Neural crest cell (in vitro differentiated cells): ENCODE data around the gene SAPCD2. TPM values are rescaled to one million over a fixed set of nuclear protein-coding genes. Genes with fewer than 3 reads are reported as not detected.

ENCODE experiments used
- DNase-seq: peaks from one replicate; pipeline ENCODE4 v3.0.0; 2021; ENCODE audit warnings: low read depth, mixed read lengths, low spot score
- H3K27ac Mint-ChIP-seq: one replicate; pipeline ENCODE4 v1.8.0; 2021; ENCODE audit warnings: mild to moderate bottlenecking, mixed read lengths; ENCODE audit not compliant: unreplicated experiment
- H3K27me3 Mint-ChIP-seq: 2 replicates; pipeline ENCODE4 v1.8.0; 2021; ENCODE audit warnings: low read depth, mild to moderate bottlenecking, mixed read lengths
- H3K36me3 Mint-ChIP-seq: 2 replicates; pipeline ENCODE4 v1.8.0; 2021; ENCODE audit warnings: low read depth, mild to moderate bottlenecking, mixed read lengths
- H3K4me1 Mint-ChIP-seq: 2 replicates; pipeline ENCODE4 v1.8.0; 2021; ENCODE audit warnings: mixed read lengths
- H3K4me3 Mint-ChIP-seq: one replicate; pipeline ENCODE4 v1.8.0; 2021; ENCODE audit warnings: mild to moderate bottlenecking, mixed read lengths
- H3K9me3 Mint-ChIP-seq: 2 replicates; pipeline ENCODE4 v1.8.0; 2021; ENCODE audit warnings: mixed read lengths
- CTCF ChIP-seq: fragments of 200-600 bp; sonication (generic); conservative IDR thresholded peaks from 2 replicates; pipeline ENCODE4 v1.5.0; 2021; ENCODE audit warnings: antibody characterized with exemption, mild to moderate bottlenecking
- total RNA-seq: library from RNA; stranded (reverse); gene quantifications from 2 replicates; pipeline ENCODE4 v1.2.1, GENCODE V29; 2021

SAPCD2 gene
- total RNA-seq, 1 donor from 2014 or later: 31.1 TPM

- peaks cover 5% of the 10 kb centered on the region for H3K4me1 Mint-ChIP-seq
- H3K4me3 Mint-ChIP-seq: no peak overlapping the region
- no peaks in the 10 kb centered on the region for H3K36me3 Mint-ChIP-seq
- H3K27ac Mint-ChIP-seq: no peak overlapping the region
- H3K27me3 Mint-ChIP-seq: no peaks in the 10 kb centered on the region
- H3K9me3 Mint-ChIP-seq: no peaks in the 10 kb centered on the region
- TF ChIP-seq CTCF: no peak
- no peak for DNase-seq
These were observed 50.3 kb downstream of the SAPCD2 start for GRCh38 chr9:137019891-137020683.

GRCh38 chr9:137018761-137019559 is 51.4 kb downstream of the SAPCD2 start:
- no peak for TF ChIP-seq CTCF
- DNase-seq: no peak
- Mint-ChIP-seq H3K9me3 (no peaks in the 10 kb centered on the region), H3K4me1 (peaks cover 5% of the 10 kb centered on the region), H3K27ac (no peak overlapping the region), H3K4me3 (no peak overlapping the region), H3K27me3 (no peaks in the 10 kb centered on the region), H3K36me3 (no peaks in the 10 kb centered on the region)

GRCh38 chr9:137017791-137018497 is 52.4 kb downstream of the SAPCD2 start:
- H3K4me1 Mint-ChIP-seq: peaks cover under 1% of the 10 kb centered on the region
- H3K36me3 Mint-ChIP-seq: no peaks in the 10 kb centered on the region
- DNase-seq: no peak
- no peaks in the 10 kb centered on the region for H3K27me3 Mint-ChIP-seq
- H3K4me3 Mint-ChIP-seq: no peak overlapping the region
- no peak overlapping the region for H3K27ac Mint-ChIP-seq
- no peak for TF ChIP-seq CTCF
- no peaks in the 10 kb centered on the region for H3K9me3 Mint-ChIP-seq

GRCh38 chr9:137017071-137017470 is 53.3 kb downstream of the SAPCD2 start:
- TF ChIP-seq CTCF: no peak
- Mint-ChIP-seq H3K27ac (no peak overlapping the region), H3K4me3 (no peak overlapping the region), H3K27me3 (no peaks in the 10 kb centered on the region), H3K4me1 (no peaks in the 10 kb centered on the region), H3K9me3 (no peaks in the 10 kb centered on the region), H3K36me3 (no peaks in the 10 kb centered on the region)
- no peak for DNase-seq

- H3K36me3 Mint-ChIP-seq: no peaks in the 10 kb centered on the region
- no peaks in the 10 kb centered on the region for H3K4me1 Mint-ChIP-seq
- H3K9me3 Mint-ChIP-seq: no peaks in the 10 kb centered on the region
- H3K27me3 Mint-ChIP-seq: no peaks in the 10 kb centered on the region
- TF ChIP-seq CTCF: no peak
- DNase-seq: no peak
- H3K4me3 Mint-ChIP-seq: no peak overlapping the region
- H3K27ac Mint-ChIP-seq: no peak overlapping the region
These were observed 53.9 kb downstream of the SAPCD2 start for GRCh38 chr9:137016436-137016835.
